Measurements from ENCODE around the gene TIAL1. TPM values are rescaled to one million over a fixed set of nuclear protein-coding genes. Genes with fewer than 3 reads are reported as not detected.

Gene TIAL1
- total and polyA plus RNA-seq, 10 of the 15 experiments (the other 5 are each of a cell fraction or from before 2014, with no cell fraction given) = 26.0 to 159 (median 62.8) TPM

- Histone ChIP-seq H3K9me3 (replicated peaks; ENCODE audit: control insufficient read depth, insufficient read depth, low read length) (no peaks in the 10 kb centered on the region; the same call in 2 of the 3 replicates), H3K4me1 (ENCODE audit: control insufficient read depth, insufficient read depth, low read length) (peaks cover 7% of the 10 kb centered on the region; the same call in 1 of the 2 replicates), H3K4me3 (peak overlapping the region; percentile 83), H3K27me3 (replicated peaks in 1 of 2; ENCODE audit: control insufficient read depth in 2 of 2, insufficient read depth in 2 of 2, low read length in 1 of 2) (no peaks in the 10 kb centered on the region), H3K79me2 (ENCODE audit: control insufficient read depth, insufficient read depth, low read length) (peaks cover 66% of the 10 kb centered on the region), H3K27ac (ENCODE audit: control insufficient read depth, insufficient read depth) (peak overlapping the region; percentile 97), H3K4me2 (ENCODE audit: control insufficient read depth, insufficient read depth) (peak overlapping the region; percentile 56), H4K20me1 (ENCODE audit: control insufficient read depth, insufficient read depth) (peaks cover 4% of the 10 kb centered on the region; the same call in 1 of the 2 replicates), H2AFZ (ENCODE audit: control insufficient read depth, low read depth, low read length) (peak overlapping the region; percentile 35), H3K36me3 (ENCODE audit: control insufficient read depth in 2 of 2, insufficient read depth in 2 of 2, low read length in 1 of 2) (no peaks in the 10 kb centered on the region), H3K9ac (ENCODE audit: control insufficient read depth, insufficient read depth, low read length) (peak overlapping the region; percentile 99)
- ChIA-PET CTCF (interaction anchor here (0.6 to 2.8 kb wide), 6 partner anchors 8 to 200 kb away, joined by 3 to 12 read pairs (median 4); partner anchors contain the start of gene RGS10), SMC1A (ENCODE audit: uncharacterized antibody, unreplicated experiment) (interaction anchor here (0.7 to 7.1 kb wide), 6 partner anchors 12 to 841 kb away, joined by 3 to 59 read pairs (median 4); partner anchors contain the start of gene CACUL1), RAD21 (ENCODE audit: unreplicated experiment) (interaction anchor here (0.9 kb wide), 1 partner anchor 106 kb away, joined by 3 read pairs; no protein-coding TSS in a partner anchor), POLR2A (interaction anchor here (0.6 to 1.7 kb wide), 6 partner anchors 53 to 90 kb away, joined by 3 to 8 read pairs (median 5); partner anchors contain the start of gene RGS10)
- no TSS peak for BruUV-seq (replicated peaks)
- intact Hi-C loops (cut with micrococcal nuclease; ENCODE audit: unreplicated experiment) = loop anchor here (2.0 to 10.0 kb wide), 4 partner anchors 53 to 521 kb away; partner anchors contain the start of genes GRK5, MCMBP and RGS10
- in situ Hi-C loops (cut with MboI) = no loop called here
- FAIRE-seq (peak; percentile 62), ATAC-seq (peak; percentile 41), DNase-seq (ENCODE audit: low read depth, low spot score) (no peak)
- under 1% methylated on average over 47 of the region's 50 CpGs for WGBS (ENCODE audit: insufficient coverage, insufficient replicate concordance, low lambda C conversion rate, missing lambda C conversion rate)
- TF ChIP-seq SREBF1 (IDR thresholded peaks at IDR 0.05; ENCODE audit: low read length) (no peak), SMAD1 (IDR thresholded peaks at IDR 0.05; ENCODE audit: low read depth, partially characterized antibody) (no peak), CREB1 (IDR thresholded peaks at IDR 0.05; ENCODE audit: low read depth) (peak; percentile 20; the same call in 1 of the 2 replicates), IKZF2 (IDR thresholded peaks at IDR 0.05) (no peak), RFX5 (IDR thresholded peaks at IDR 0.05; ENCODE audit: low read depth, low read length) (no peak), CHD1 (IDR thresholded peaks at IDR 0.05; ENCODE audit: low read depth, low read length) (no peak), TCF12 (IDR thresholded peaks at IDR 0.05; ENCODE audit: low read depth, low read length) (no peak), MAX (IDR thresholded peaks at IDR 0.05; ENCODE audit: low read depth, low read length) (peak; percentile 82; the same call in 1 of the 2 replicates), USF2 (IDR thresholded peaks at IDR 0.05; ENCODE audit: borderline replicate concordance, low read depth, low read length) (peak; percentile 68), EGR1 (IDR thresholded peaks at IDR 0.05; ENCODE audit: borderline replicate concordance in 1 of 2, low read depth in 2 of 2, low read length in 2 of 2) (peak in 1 of 2 experiments; percentile 98; a peak in 2 of 3 replicates), E4F1 (IDR thresholded peaks at IDR 0.05; ENCODE audit: borderline replicate concordance, partially characterized antibody) (no peak), SIN3A (IDR thresholded peaks at IDR 0.05; ENCODE audit: low read depth, low read length) (peak; percentile 74; the same call in 1 of the 2 replicates), TBL1XR1 (IDR thresholded peaks at IDR 0.05; ENCODE audit: low read depth, low read length) (no peak), NR2C2 (IDR thresholded peaks at IDR 0.05; ENCODE audit: borderline replicate concordance, control insufficient read depth, insufficient read length, low read depth) (no peak), POLR2AphosphoS5 (IDR thresholded peaks at IDR 0.05; ENCODE audit: low read length) (peak; percentile 74), BCL3 (IDR thresholded peaks at IDR 0.05; ENCODE audit: borderline replicate concordance, insufficient read depth, low read depth, low read length, poor library complexity, severe bottlenecking) (no peak), HDAC6 (IDR thresholded peaks at IDR 0.05; ENCODE audit: unreplicated experiment) (no peak)
Measured at GRCh38 chr10:119595676-119596515, 868 bp downstream of the TIAL1 start.
